Neural progenitor cell (in vitro differentiated cells): ENCODE measurements around the gene PRAMEF18. TPM values are rescaled to one million over a fixed set of nuclear protein-coding genes. Genes with fewer than 3 reads are reported as not detected.
"Not testable (repeated sequence)": the region's sequence is repeated elsewhere in the genome, so short reads cannot be mapped to it uniquely, and the experiment has no call there.

Experiments used
- DNase-seq: peaks from one replicate; pipeline ENCODE4 v3.0.0-alpha.2; 2016; ENCODE audit warnings: low spot score
- H2AFZ ChIP-seq: fragments of 200-600 bp; sonication (generic); replicated peaks from 2 replicates; pipeline ENCODE4 v1.6.1; 2016; ENCODE audit warnings: antibody characterized with exemption
- H3F3A ChIP-seq: fragments of 200-600 bp; sonication (generic); 2 replicates; pipeline ENCODE4 v1.6.1; 2016; ENCODE audit warnings: antibody characterized with exemption, low read depth
- H3K27ac ChIP-seq: fragments of 200-600 bp; sonication (generic); 2 replicates; pipeline ENCODE4 v1.5.1; 2016; ENCODE audit warnings: mild to moderate bottlenecking
- H3K27me3 ChIP-seq: fragments of 200-600 bp; sonication (generic); 2 replicates; pipeline ENCODE4 v1.6.1; 2016; ENCODE audit warnings: mild to moderate bottlenecking, moderate library complexity
- H3K36me3 ChIP-seq: fragments of 200-600 bp; sonication (generic); 2 replicates; pipeline ENCODE4 v1.5.1; 2016
- H3K4me1 ChIP-seq: fragments of 200-600 bp; sonication (generic); 2 replicates; pipeline ENCODE4 v1.6.1; 2016; ENCODE audit warnings: mixed run types
- H3K4me2 ChIP-seq: fragments of 200-600 bp; sonication (generic); 2 replicates; pipeline ENCODE4 v1.6.1; 2016
- H3K4me3 ChIP-seq: fragments of 200-600 bp; sonication (generic); 2 replicates; pipeline ENCODE4 v1.5.1; 2016
- H3K79me2 ChIP-seq: fragments of 200-600 bp; sonication (generic); 2 replicates; pipeline ENCODE4 v1.6.1; 2016; ENCODE audit warnings: low read depth
- H3K9ac ChIP-seq: fragments of 200-600 bp; sonication (generic); 2 replicates; pipeline ENCODE4 v1.6.1; 2016
- H3K9me3 ChIP-seq: fragments of 200-600 bp; sonication (generic); 2 replicates; pipeline ENCODE4 v1.5.1; 2016; ENCODE audit warnings: low read depth
- H4K20me1 ChIP-seq: fragments of 200-600 bp; sonication (generic); 2 replicates; pipeline ENCODE4 v1.6.1; 2016; ENCODE audit warnings: low read depth
- H3K27ac Mint-ChIP-seq: 3 replicates; pipeline ENCODE4 v1.8.0; 2021; ENCODE audit warnings: mixed read lengths
- H3K27me3 Mint-ChIP-seq: 2 replicates; pipeline ENCODE4 v1.8.0; 2022; ENCODE audit warnings: low read depth, mild to moderate bottlenecking, inconsistent platforms, moderate library complexity, mixed read lengths; ENCODE audit not compliant: insufficient read depth
- H3K36me3 Mint-ChIP-seq: 3 replicates; pipeline ENCODE4 v1.8.0; 2021; ENCODE audit warnings: mixed read lengths
- H3K4me1 Mint-ChIP-seq: 3 replicates; pipeline ENCODE4 v1.8.0; 2021; ENCODE audit warnings: mixed read lengths
- H3K4me3 Mint-ChIP-seq: 3 replicates; pipeline ENCODE4 v1.8.0; 2021; ENCODE audit warnings: mild to moderate bottlenecking, moderate library complexity, mixed read lengths
- H3K9me3 Mint-ChIP-seq: 3 replicates; pipeline ENCODE4 v1.8.0; 2020; ENCODE audit warnings: mixed read lengths
- total RNA-seq: library from RNA; depleted of rRNA; stranded (reverse); fragments of >200 nt; gene quantifications from 2 replicates; pipeline ENCODE4 v1.2.3, GENCODE V29; 2015; ENCODE audit warnings: low replicate concordance

The PRAMEF18 gene
- total RNA-seq, 1 donor from 2014 or later: not detected

GRCh38 chr1:13208712-13209111, 17.2 kb downstream of the PRAMEF18 start:
- not testable (repeated sequence) for H3K4me3 Mint-ChIP-seq, H3K4me2 ChIP-seq, H4K20me1 ChIP-seq, H3K27ac Mint-ChIP-seq, H3K36me3 ChIP-seq, H2AFZ ChIP-seq, H3K4me1 ChIP-seq, H3K79me2 ChIP-seq, H3K36me3 Mint-ChIP-seq, H3K9ac ChIP-seq, H3K27ac ChIP-seq, H3F3A ChIP-seq, H3K4me3 ChIP-seq, DNase-seq, H3K27me3 ChIP-seq, H3K9me3 Mint-ChIP-seq, H3K9me3 ChIP-seq, H3K4me1 Mint-ChIP-seq, H3K27me3 Mint-ChIP-seq

- H3K36me3 ChIP-seq, H3K9ac ChIP-seq, H4K20me1 ChIP-seq, H3K27me3 ChIP-seq, H3K27ac Mint-ChIP-seq, H2AFZ ChIP-seq, H3F3A ChIP-seq, H3K4me3 Mint-ChIP-seq, H3K79me2 ChIP-seq, DNase-seq, H3K4me1 Mint-ChIP-seq, H3K4me3 ChIP-seq, H3K9me3 Mint-ChIP-seq, H3K4me1 ChIP-seq, H3K36me3 Mint-ChIP-seq, H3K9me3 ChIP-seq, H3K27me3 Mint-ChIP-seq, H3K4me2 ChIP-seq, H3K27ac ChIP-seq: not testable (repeated sequence)
Measured at GRCh38 chr1:13201309-13201708, 24.6 kb downstream of the PRAMEF18 start, which contains the start of gene PRAMEF13. TSS of gene PRAMEF13 (minus strand) at chr1:13201409. CDS start at chr1:13199589, 1,820 bp downstream.

Other genes starting within 250 kb of the PRAMEF18 start
- not detected in 2 replicates for gene PRAMEF27, start 169.6 kb downstream of the PRAMEF18 start, total RNA-seq
- gene HNRNPCL3, start 165.4 kb downstream of the PRAMEF18 start, total RNA-seq: not detected in 2 replicates
- not detected in 2 replicates for gene PRAMEF25, start 155.4 kb downstream of the PRAMEF18 start, total RNA-seq
- gene HNRNPCL2, start 109.3 kb downstream of the PRAMEF18 start, total RNA-seq: not detected in 2 replicates
- not detected in 2 replicates for gene PRAMEF26, start 70.1 kb downstream of the PRAMEF18 start, total RNA-seq
- gene HNRNPCL4, start 60.5 kb downstream of the PRAMEF18 start, total RNA-seq: not detected in 2 replicates
- gene PRAMEF9, start 54.3 kb downstream of the PRAMEF18 start, total RNA-seq: not detected in 2 replicates
- not detected in 2 replicates for gene PRAMEF13, start 24.7 kb downstream of the PRAMEF18 start, total RNA-seq
- not detected in 2 replicates for gene PRAMEF5, start 28.0 kb upstream of the PRAMEF18 start, total RNA-seq
- not detected in 2 replicates for gene PRAMEF8, start 59.0 kb upstream of the PRAMEF18 start, total RNA-seq
- not detected in 2 replicates for gene PRAMEF33, start 77.4 kb upstream of the PRAMEF18 start, total RNA-seq
- not detected in 2 replicates for gene PRAMEF15, start 89.4 kb upstream of the PRAMEF18 start, total RNA-seq
- gene PRAMEF14, start 121.0 kb upstream of the PRAMEF18 start, total RNA-seq: not detected in 2 replicates
- gene PRAMEF19, start 145.8 kb upstream of the PRAMEF18 start, total RNA-seq: not detected in 2 replicates
- gene PRAMEF17, start 163.5 kb upstream of the PRAMEF18 start, total RNA-seq: not detected in 2 replicates
- gene PRAMEF20, start 184.3 kb upstream of the PRAMEF18 start, total RNA-seq: not detected in 2 replicates